CD14-positive monocyte (primary cell): Measurements from ENCODE around the gene PDGFA. TPM values are rescaled to one million over a fixed set of nuclear protein-coding genes. Genes with fewer than 3 reads are reported as not detected.
A peak's percentile ranks its signal among the peaks of the same experiment; 100 is the strongest.

ENCODE experiments used
- DNase-seq, 3 donors: peaks; one replicate each; pipeline ENCODE4 v3.0.0-alpha.2; 2011 to 2022
- H2AFZ ChIP-seq: 2 replicates; pipeline ENCODE4 v1.6.0; 2012; ENCODE audit warnings: mild to moderate bottlenecking, low read depth, low read length, inconsistent platforms; ENCODE audit not compliant: insufficient read depth, poor library complexity, severe bottlenecking
- H3K27ac ChIP-seq, 2 donors: 1 replicate in 1 of 2; 2 replicates in 1 of 2; pipeline ENCODE4 v1.5.1; 2012 to 2013; ENCODE audit warnings: low read length in 2 of 2, control low read depth in 1 of 2, inconsistent platforms in 1 of 2, low read depth in 1 of 2, mild to moderate bottlenecking in 1 of 2
- H3K27me3 ChIP-seq, 2 donors: one replicate each; pipeline versions ENCODE4 v1.6.0 to v1.6.1; 2011 to 2013; ENCODE audit warnings: low read length in 2 of 2; ENCODE audit not compliant: control insufficient read depth in 2 of 2, insufficient read depth in 2 of 2
- H3K36me3 ChIP-seq, 2 donors: replicated peaks in 1 of 2; 1 replicate in 1 of 2; 2 replicates in 1 of 2; pipeline versions ENCODE4 v1.5.1 to v1.6.1; 2012 to 2013; ENCODE audit warnings: low read length in 2 of 2, control low read depth in 1 of 2, inconsistent platforms in 1 of 2, mild to moderate bottlenecking in 1 of 2; ENCODE audit not compliant: insufficient read depth in 2 of 2, control insufficient read depth in 1 of 2
- H3K4me1 ChIP-seq, 2 donors: 1 replicate in 1 of 2; 2 replicates in 1 of 2; pipeline versions ENCODE4 v1.5.1 to v1.6.1; 2012 to 2013; ENCODE audit warnings: low read length in 2 of 2, control low read depth in 1 of 2, inconsistent platforms in 1 of 2, mild to moderate bottlenecking in 1 of 2, moderate library complexity in 1 of 2; ENCODE audit not compliant: insufficient read depth in 2 of 2, control insufficient read depth in 1 of 2
- H3K4me2 ChIP-seq: replicated peaks from 2 replicates; pipeline ENCODE3; 2012; ENCODE audit warnings: low read length, moderate library complexity, mild to moderate bottlenecking; ENCODE audit not compliant: poor library complexity, severe bottlenecking; ENCODE audit errors: extremely low read depth
- H3K4me3 ChIP-seq, 3 experiments: fragments of 200-600 bp in 1 of 3; sonication (generic) in 1 of 3; replicated peaks in 1 of 3; 1 replicate in 2 of 3; 2 replicates in 1 of 3; pipeline ENCODE4 v1.5.1; 2011 to 2013; ENCODE audit warnings: low read length in 3 of 3, mild to moderate bottlenecking in 3 of 3, control low read depth in 2 of 3, low read depth in 2 of 3, inconsistent platforms in 1 of 3, moderate library complexity in 1 of 3
- H3K79me2 ChIP-seq: 2 replicates; pipeline ENCODE4 v1.6.0; 2012; ENCODE audit warnings: mild to moderate bottlenecking, control low read depth, inconsistent platforms, low read length, moderate library complexity; ENCODE audit not compliant: insufficient read depth
- H3K9ac ChIP-seq: 2 replicates; pipeline ENCODE4 v1.6.0; 2017; ENCODE audit warnings: low read length, mild to moderate bottlenecking; ENCODE audit not compliant: insufficient read depth, poor library complexity, severe bottlenecking
- H3K9me3 ChIP-seq, 2 donors: replicated peaks in 1 of 2; 1 replicate in 1 of 2; 2 replicates in 1 of 2; pipeline versions ENCODE4 v1.5.1 to v1.6.1; 2012 to 2013; ENCODE audit warnings: low read length in 2 of 2, control low read depth in 1 of 2; ENCODE audit not compliant: control insufficient read depth in 1 of 2, insufficient read depth in 1 of 2
- H4K20me1 ChIP-seq: 2 replicates; pipeline ENCODE4 v1.6.0; 2012; ENCODE audit warnings: mild to moderate bottlenecking, low read length, control low read depth, moderate library complexity; ENCODE audit not compliant: insufficient read depth
- H3K27ac Mint-ChIP-seq, 7 donors: one replicate each; pipeline ENCODE4 v1.8.0; 2020; ENCODE audit warnings: mild to moderate bottlenecking in 7 of 7, mixed read lengths in 7 of 7, moderate library complexity in 6 of 7, inconsistent platforms in 2 of 7
- H3K27me3 Mint-ChIP-seq, 3 donors: one replicate each; pipeline ENCODE4 v1.8.0; 2021 to 2022; ENCODE audit warnings: low read depth in 3 of 3, mild to moderate bottlenecking in 3 of 3, mixed read lengths in 3 of 3, moderate library complexity in 3 of 3, inconsistent platforms in 1 of 3
- H3K36me3 Mint-ChIP-seq, 2 donors: one replicate each; pipeline ENCODE4 v1.8.0; 2020; ENCODE audit warnings: mixed read lengths in 2 of 2, inconsistent platforms in 1 of 2, mild to moderate bottlenecking in 1 of 2
- H3K4me1 Mint-ChIP-seq: one replicate; pipeline ENCODE4 v1.8.0; 2020; ENCODE audit warnings: mild to moderate bottlenecking, mixed read lengths
- H3K4me3 Mint-ChIP-seq, 2 donors: one replicate each; pipeline ENCODE4 v1.8.0; 2020; ENCODE audit warnings: mild to moderate bottlenecking in 2 of 2, mixed read lengths in 2 of 2, moderate library complexity in 1 of 2
- H3K9me3 Mint-ChIP-seq, 7 donors: one replicate each; pipeline ENCODE4 v1.8.0; 2020 to 2022; ENCODE audit warnings: mixed read lengths in 7 of 7, mild to moderate bottlenecking in 6 of 7, moderate library complexity in 6 of 7, inconsistent platforms in 2 of 7
- WGBS: methylation state at CpG from one replicate; pipeline ENCODE4 v1.1.5; 2013; ENCODE audit warnings: missing lambda C conversion rate; ENCODE audit not compliant: insufficient coverage; 5-methylcytosine and 5-hydroxymethylcytosine counted together
- intact Hi-C, 2 donors: fragments of 100-400 bp; cut with micrococcal nuclease; formaldehyde crosslinking; loops; one replicate each; pipeline versions ENCODE4 v1.15.0 to v1.15.1; 2023
- polyA plus RNA-seq, 3 donors: library from polyadenylated mRNA; depleted of rRNA in 1 of 3; unstranded in 2 of 3; stranded (reverse) in 1 of 3; fragments of 300-500 nt in 2 of 3; fragments of >200 nt in 1 of 3; fragmentation: Illumina TruSeq in 2 of 3; gene quantifications; 1 replicate in 2 of 3; 2 replicates in 1 of 3; pipeline ENCODE4 v1.2.3, GENCODE V29; 2012 to 2021
- TF ChIP-seq, protein P1 (sequence below): fragments of 200-600 bp; IDR thresholded peaks from one replicate; pipeline ENCODE4 v1.8.0; 2022; ENCODE audit warnings: antibody characterized with exemption, mild to moderate bottlenecking

The PDGFA gene
- polyA plus RNA-seq, 3 donors, result 0.29 TPM; not detected in 2

DNA sequence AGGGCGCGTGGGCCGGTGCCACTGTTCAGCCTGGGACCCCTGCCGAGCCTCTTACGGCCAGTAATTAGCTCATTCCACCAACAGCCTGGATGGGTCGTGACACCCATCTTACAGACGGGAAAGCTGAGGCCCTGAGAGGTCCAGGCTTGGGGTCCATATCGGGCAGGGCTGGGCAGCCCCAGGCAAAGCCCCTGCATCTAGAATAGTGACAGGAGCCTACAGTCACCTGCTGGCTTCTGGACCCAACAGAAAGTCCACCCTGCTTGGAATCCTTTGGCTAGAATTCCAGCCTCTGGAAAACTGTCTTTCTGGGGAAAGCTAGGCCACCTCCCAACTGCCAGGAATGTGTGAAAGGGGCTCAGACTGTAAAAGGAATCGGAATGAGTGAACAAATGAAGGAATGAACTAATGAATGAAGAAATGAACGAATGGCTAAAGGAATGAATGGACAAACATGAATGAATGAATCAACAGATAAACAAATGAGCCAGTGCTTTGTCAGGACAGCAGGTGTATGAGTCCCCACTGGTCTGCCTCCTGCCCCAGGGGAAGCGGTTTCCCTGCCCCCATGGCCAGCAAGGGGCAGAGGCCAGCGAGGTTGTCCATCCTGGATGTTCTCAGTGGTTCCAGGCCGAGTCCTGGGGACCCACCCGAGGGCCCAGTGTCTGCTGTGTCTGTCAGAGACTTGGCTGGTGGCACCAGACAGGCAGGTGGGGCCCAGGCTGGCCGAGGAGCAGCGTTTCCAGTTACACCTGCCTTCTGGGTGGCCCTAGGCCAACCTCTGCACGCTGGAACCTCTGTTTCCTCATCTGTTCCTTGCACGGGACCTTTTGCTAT, 24.1 kb upstream of the PDGFA start:
- H3K4me1 ChIP-seq, result no peaks in the 10 kb centered on the region
- Mint-ChIP-seq H3K27ac (no peak overlapping the region), H3K9me3 (peaks cover 0 to 14% (median 5%) of the 10 kb centered on the region in 7 donors), H3K36me3 (no peaks in the 10 kb centered on the region), H3K4me3 (no peak overlapping the region), H3K27me3 (peaks cover under 1 to 3% (median 2%) of the 10 kb centered on the region in 3 donors), H3K4me1 (no peaks in the 10 kb centered on the region)
- H3K4me3 ChIP-seq, result no peak overlapping the region
- H3K27ac ChIP-seq, result no peak overlapping the region
- no peak overlapping the region for H3K9ac ChIP-seq
- intact Hi-C loops, result no loop called here
- H3K9me3 ChIP-seq, result no peaks in the 10 kb centered on the region
- 97% methylated on average over 17 of the region's 18 CpGs for WGBS
- H3K36me3 ChIP-seq, result no peaks in the 10 kb centered on the region
- TF ChIP-seq, protein P1, sequence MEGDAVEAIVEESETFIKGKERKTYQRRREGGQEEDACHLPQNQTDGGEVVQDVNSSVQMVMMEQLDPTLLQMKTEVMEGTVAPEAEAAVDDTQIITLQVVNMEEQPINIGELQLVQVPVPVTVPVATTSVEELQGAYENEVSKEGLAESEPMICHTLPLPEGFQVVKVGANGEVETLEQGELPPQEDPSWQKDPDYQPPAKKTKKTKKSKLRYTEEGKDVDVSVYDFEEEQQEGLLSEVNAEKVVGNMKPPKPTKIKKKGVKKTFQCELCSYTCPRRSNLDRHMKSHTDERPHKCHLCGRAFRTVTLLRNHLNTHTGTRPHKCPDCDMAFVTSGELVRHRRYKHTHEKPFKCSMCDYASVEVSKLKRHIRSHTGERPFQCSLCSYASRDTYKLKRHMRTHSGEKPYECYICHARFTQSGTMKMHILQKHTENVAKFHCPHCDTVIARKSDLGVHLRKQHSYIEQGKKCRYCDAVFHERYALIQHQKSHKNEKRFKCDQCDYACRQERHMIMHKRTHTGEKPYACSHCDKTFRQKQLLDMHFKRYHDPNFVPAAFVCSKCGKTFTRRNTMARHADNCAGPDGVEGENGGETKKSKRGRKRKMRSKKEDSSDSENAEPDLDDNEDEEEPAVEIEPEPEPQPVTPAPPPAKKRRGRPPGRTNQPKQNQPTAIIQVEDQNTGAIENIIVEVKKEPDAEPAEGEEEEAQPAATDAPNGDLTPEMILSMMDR, result no peak
- H2AFZ ChIP-seq, result no peak overlapping the region
- no peaks in the 10 kb centered on the region for H4K20me1 ChIP-seq
- no peak for DNase-seq
- H3K4me2 ChIP-seq, result no peak overlapping the region
- H3K27me3 ChIP-seq, result no peaks in the 10 kb centered on the region
- H3K79me2 ChIP-seq, result no peaks in the 10 kb centered on the region

DNA sequence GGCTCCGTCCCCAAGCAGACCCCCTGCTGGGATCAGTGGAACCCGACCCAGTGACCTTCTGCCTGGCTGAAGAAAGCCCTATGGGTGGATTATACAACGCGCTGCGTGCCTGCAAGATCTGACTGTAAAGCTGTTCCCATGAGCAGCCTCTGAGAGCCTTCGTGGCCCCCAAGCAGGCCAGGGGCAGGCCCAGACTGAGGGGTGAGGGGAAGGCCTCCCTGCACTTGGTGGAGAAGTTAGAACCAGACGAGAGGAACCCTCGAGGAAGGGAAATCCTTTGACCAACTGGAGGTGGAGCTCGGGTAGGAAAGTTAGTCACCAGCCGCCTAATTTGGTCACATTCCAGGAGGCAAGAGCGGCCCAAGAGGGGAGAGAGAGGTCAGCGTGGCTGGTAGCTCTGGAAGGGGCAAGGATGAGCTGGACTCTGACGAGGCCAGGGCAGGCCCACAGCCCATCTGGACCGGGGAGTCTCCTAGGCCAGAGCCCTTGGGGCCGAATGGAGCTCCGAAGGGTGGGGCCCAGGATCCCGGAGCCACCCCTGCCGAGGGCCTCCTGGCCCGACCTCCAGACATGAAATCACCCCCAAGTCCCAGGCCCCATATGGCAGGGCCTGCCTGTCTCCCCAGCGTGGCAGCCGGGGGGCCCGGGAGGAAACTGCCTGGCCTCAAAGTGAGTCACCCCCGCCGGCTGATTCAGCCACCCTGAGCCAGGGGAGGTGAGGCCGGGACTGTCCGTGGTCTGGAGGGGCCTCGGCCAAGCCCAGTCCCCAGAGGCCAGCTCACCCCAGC, 23.3 kb upstream of the PDGFA start:
- WGBS, result 61% methylated on average over 26 of the region's 27 CpGs
- Histone ChIP-seq H3K4me1 (no peaks in the 10 kb centered on the region), H3K4me2 (no peak overlapping the region), H4K20me1 (no peaks in the 10 kb centered on the region), H3K9me3 (no peaks in the 10 kb centered on the region), H3K4me3 (no peak overlapping the region), H2AFZ (no peak overlapping the region), H3K36me3 (no peaks in the 10 kb centered on the region), H3K27ac (no peak overlapping the region), H3K79me2 (no peaks in the 10 kb centered on the region), H3K9ac (no peak overlapping the region), H3K27me3 (no peaks in the 10 kb centered on the region)
- no peak for DNase-seq
- H3K4me3 Mint-ChIP-seq, result no peak overlapping the region
- intact Hi-C loops, result no loop called here
- peaks cover 0 to 14% (median 5%) of the 10 kb centered on the region in 7 donors for H3K9me3 Mint-ChIP-seq
- H3K27me3 Mint-ChIP-seq, result peaks cover 2 to 4% (median 2%) of the 10 kb centered on the region in 3 donors
- TF ChIP-seq, protein P1, result no peak
- H3K36me3 Mint-ChIP-seq, result no peaks in the 10 kb centered on the region
- H3K27ac Mint-ChIP-seq, result peak overlapping the region in 2 of 7 donors; percentile 7 to 11
- H3K4me1 Mint-ChIP-seq, result no peaks in the 10 kb centered on the region
